Choroid plexus epithelial cell (primary cell): ENCODE measurements around the gene FARP1.
A peak's percentile ranks its signal among the peaks of the same experiment; 100 is the strongest.

Source experiments
- DNase-seq: peaks from one replicate; pipeline ENCODE4 v3.0.0-alpha.2; 2010; ENCODE audit warnings: low read depth
- H3K4me3 ChIP-seq: 2 replicates; pipeline ENCODE4 v1.5.1; 2011; ENCODE audit warnings: low read depth, mild to moderate bottlenecking, control low read depth, low read length, moderate library complexity
- CTCF ChIP-seq: conservative IDR thresholded peaks from 2 replicates; pipeline ENCODE4 v1.5.1; 2011; ENCODE audit warnings: low read depth, mild to moderate bottlenecking, control low read depth, inconsistent platforms, low read length, moderate library complexity

The FARP1 gene

GRCh38 chr13:98447130-98447529, 304.2 kb downstream of the FARP1 start:
- DNase-seq, result no peak
- H3K4me3 ChIP-seq, result no peak overlapping the region
- no peak for TF ChIP-seq CTCF

- no peak overlapping the region for H3K4me3 ChIP-seq
- peak; percentile 41 for DNase-seq
- peak; percentile 68 for TF ChIP-seq CTCF
These were observed 305.2 kb downstream of the FARP1 start for GRCh38 chr13:98447881-98448641.

- no peak overlapping the region for H3K4me3 ChIP-seq
- TF ChIP-seq CTCF, result no peak
- DNase-seq, result no peak
These were observed 305.7 kb downstream of the FARP1 start for GRCh38 chr13:98448642-98448928.

- H3K4me3 ChIP-seq, result no peak overlapping the region
- TF ChIP-seq CTCF, result no peak
- DNase-seq, result no peak
These were observed 306.4 kb downstream of the FARP1 start for GRCh38 chr13:98449273-98449672.

- H3K4me3 ChIP-seq, result no peak overlapping the region
- no peak for TF ChIP-seq CTCF
These were observed 307.1 kb downstream of the FARP1 start for GRCh38 chr13:98450026-98450425.

GRCh38 chr13:98450539-98451111, 307.7 kb downstream of the FARP1 start:
- no peak for DNase-seq

More at GRCh38 chr13:98450026-98450425, 307.1 kb downstream of the FARP1 start:
- no peak for DNase-seq

More at GRCh38 chr13:98450539-98451111, 307.7 kb downstream of the FARP1 start:
- no peak for TF ChIP-seq CTCF
- no peak overlapping the region for H3K4me3 ChIP-seq
